NCI-H146 (cell line): ENCODE data around the gene C10orf53.
A peak's percentile ranks its signal among the peaks of the same experiment; 100 is the strongest.
"Not testable (repeated sequence)": the region's sequence is repeated elsewhere in the genome, so short reads cannot be mapped to it uniquely, and the experiment has no call there.

Experiments
- DNase-seq: peaks from one replicate; lab custom pipeline; 2025; lab: John Stamatoyannopoulos, UW

Gene C10orf53

GRCh38 chr10:49688261-49688846 is 8.9 kb downstream of the C10orf53 start:
- no peak for DNase-seq

- DNase-seq = no peak
These were observed 9.5 kb downstream of the C10orf53 start for GRCh38 chr10:49688920-49689319.

DNA sequence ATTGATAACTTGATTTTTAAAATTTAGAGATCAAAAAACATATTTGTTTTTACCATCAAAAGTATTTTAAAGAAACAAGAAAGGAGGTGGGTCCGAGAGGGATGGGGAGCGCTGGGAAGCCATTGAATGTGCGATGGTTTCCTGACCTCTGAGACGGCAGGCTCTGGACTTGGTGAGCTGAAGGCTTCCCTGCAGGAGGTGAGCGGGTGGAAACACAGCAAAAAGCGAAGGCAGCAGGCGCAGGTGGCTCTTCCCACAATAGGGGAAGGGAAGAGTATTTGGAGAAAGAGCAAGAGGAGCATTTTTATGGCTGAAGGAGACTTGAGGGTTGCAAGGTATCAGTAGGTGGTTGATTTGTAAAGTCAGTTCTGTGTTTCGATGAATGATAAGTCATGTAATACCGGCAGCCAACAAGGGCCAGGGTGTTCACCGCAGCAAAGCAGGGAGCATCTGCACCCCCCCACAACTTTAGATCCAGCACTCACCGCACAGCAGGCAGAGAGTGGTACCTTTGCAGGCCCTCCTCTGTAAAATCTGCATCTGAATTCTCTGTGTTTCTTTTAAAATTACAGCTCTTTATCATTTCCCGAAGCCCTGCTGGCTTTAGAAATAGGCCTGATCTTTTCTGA is 10.5 kb downstream of the C10orf53 start:
- no peak for DNase-seq

DNA sequence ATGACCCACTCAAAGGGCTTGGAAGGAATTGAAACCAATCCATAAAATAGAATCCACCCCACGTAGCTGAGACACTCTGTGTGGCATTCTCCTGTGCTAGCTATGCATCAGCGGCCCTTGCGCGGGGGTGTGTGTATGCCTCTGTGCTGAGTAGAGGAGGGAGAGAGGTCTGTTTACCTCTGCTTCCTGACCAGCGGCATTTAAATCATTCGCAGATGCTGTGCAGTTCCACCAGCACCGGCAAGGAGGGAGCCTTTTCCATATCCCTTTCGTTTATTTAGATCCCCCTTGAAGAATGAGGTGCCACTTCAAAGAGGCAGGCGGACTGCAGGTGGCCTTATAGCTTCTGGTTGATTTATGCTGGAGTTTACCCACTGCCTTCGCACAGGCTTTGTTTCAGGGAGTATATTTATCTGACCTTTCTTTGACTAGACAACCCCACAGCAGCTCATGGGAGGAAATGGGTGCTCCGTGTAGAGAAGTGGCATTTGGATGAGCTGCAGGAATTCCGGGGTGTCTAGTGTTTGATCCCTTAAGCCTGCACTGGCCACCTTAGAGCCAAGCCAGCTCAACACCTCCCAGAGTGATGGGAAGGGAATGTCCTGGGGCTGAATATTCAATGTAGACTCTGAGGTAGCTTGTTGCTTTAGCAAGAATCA is 11.4 kb downstream of the C10orf53 start:
- no peak for DNase-seq

- DNase-seq = no peak
These were observed 12.1 kb downstream of the C10orf53 start for GRCh38 chr10:49691588-49691987.

- DNase-seq = no peak
These were observed 15.0 kb downstream of the C10orf53 start for GRCh38 chr10:49694466-49694865.

DNA sequence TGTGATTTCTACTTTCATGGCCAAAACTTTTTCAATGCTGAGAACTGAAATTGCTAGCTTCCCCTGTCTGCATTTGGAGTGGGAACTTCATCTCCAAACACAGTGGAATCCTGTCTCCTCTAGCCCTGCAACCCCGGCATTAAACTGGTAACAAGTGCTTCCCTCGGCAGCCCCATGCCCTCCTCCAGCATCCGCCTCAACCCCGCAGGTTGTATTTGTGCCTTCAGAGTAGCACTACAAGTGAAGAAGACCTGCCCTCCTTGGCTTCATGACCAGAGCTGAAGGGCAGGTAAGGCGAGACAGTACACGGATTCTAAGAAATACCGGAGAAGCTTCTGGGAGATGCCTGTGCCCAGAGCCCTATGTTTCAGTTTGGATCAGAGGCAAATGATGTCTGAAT is 16.9 kb downstream of the C10orf53 start:
- DNase-seq = no peak

GRCh38 chr10:49698679-49699078 is 19.2 kb downstream of the C10orf53 start:
- DNase-seq = no peak

DNA sequence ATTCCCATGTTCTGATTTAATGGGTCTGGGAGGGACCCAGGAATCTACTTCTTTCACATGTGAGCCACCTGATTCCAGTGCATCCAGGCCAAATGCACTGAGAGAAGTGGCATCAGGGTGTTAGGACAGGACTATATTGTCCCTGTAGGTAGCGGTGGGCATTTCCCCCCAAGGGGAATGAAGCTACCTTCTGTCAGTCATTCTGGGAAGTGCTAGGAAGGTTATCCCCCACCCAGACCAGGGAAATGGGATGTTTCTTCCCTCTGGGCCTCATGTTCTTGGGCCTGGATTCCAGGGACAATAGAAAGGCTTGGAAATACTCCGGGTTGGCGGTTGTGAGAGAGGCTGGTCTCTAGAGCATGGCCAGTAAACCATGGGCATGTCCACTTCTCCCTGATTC is 20.8 kb downstream of the C10orf53 start:
- DNase-seq = no peak

DNA sequence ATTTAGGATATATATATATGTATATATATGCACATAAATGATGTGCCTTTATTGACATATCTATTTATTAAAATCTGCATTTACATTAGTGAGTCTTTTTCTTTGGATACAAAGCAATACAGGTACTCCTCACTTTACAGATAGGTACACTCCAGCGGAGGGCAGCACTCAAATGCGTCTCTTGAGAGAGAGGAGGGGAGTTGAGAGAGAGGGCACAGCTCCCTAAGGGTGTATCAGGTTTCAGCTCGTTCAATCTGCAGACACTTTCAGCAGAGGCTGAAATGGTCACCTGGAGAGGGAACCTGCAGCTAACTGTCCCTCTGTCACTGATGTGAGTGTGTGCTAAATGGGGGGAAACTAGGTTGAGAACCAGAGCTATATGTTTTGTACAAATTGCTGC is 21.5 kb downstream of the C10orf53 start:
- peak; percentile 39 for DNase-seq

DNA sequence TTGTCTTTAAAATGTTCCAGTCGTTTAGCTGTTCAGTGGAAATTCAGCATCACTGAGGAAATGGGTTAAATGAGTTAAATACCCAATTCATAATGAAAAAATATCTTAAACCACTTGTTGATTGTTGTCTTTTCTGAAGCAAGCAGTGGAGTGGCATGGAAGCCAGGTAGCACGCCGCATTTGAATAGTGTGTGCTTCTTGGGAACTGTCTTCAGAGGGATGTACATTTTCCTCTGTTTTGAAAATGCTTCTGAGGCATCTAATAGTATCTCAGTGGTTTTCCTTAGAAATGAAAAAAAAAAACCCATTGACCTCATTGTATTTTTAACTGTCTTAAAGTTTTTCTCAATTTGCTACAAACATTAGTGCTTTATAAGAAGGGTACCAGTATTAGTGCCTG is 28.1 kb downstream of the C10orf53 start:
- DNase-seq = no peak

GRCh38 chr10:49709934-49710333 is 30.5 kb downstream of the C10orf53 start:
- no peak for DNase-seq

- no peak for DNase-seq
These were observed 31.5 kb downstream of the C10orf53 start for GRCh38 chr10:49710966-49711365.

- DNase-seq = no peak
These were observed 32.0 kb downstream of the C10orf53 start for GRCh38 chr10:49711481-49711880.

DNA sequence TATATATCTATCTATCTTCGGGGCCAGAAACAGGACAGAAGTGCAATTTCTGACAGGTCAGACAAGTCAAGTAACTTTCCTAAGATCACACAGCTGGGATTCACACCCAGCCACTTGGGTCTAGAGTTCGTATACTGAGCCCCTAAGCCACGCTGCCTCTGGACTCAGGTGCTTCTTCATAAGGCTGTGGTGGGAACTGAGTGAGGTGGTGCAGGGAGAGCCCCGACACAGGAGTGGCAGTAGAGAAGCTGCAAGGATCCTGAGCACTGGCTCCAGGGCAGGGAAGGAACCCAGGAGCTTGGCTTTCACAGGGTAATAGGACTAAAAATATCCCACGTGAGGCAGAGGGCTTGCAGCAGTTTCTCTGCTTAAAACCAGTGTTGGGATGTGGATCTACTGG is 33.8 kb downstream of the C10orf53 start:
- DNase-seq = no peak

DNA sequence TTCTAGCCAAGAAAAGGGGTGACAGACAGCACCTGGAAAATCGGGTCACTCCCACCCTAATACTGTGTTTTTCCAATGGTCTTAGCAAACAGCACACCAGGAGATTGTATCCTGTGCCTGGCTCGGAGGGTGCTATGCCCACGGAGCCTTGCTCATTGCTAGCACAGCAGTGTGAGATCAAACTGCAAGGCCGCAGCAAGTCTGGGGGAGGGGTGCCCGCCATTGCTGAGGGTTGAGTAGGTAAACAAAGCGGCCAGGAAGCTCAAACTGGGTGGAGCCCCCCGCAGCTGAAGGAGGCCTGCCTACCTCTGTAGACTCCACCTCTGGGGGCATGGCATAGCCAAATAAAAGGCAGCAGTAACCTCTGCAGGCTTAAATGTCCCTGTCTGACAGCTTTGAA is 35.7 kb downstream of the C10orf53 start:
- not testable (repeated sequence) for DNase-seq

- DNase-seq = no peak
These were observed 47.1 kb downstream of the C10orf53 start for GRCh38 chr10:49726593-49726992.

GRCh38 chr10:49733866-49734265 is 54.4 kb downstream of the C10orf53 start:
- DNase-seq = no peak

DNA sequence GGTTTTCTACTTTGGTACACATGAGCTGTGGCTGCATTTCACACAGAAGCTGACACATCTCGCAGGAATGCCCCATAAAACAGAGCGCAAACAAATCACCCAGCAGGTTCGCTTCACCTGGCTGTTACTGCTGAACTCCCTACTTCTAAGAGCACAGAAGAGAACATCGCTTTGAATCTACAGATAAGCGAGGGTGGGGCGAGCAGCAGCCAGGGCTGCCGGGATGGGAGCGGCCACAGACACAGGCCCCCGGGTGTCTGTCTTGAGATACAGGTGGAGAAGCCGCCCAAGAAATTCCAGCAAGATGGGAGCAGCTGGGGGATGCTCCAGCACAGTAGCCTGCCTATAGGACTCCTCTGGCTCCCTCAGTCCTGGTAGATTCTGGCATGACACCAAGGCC is 55.2 kb downstream of the C10orf53 start:
- DNase-seq = no peak

DNA sequence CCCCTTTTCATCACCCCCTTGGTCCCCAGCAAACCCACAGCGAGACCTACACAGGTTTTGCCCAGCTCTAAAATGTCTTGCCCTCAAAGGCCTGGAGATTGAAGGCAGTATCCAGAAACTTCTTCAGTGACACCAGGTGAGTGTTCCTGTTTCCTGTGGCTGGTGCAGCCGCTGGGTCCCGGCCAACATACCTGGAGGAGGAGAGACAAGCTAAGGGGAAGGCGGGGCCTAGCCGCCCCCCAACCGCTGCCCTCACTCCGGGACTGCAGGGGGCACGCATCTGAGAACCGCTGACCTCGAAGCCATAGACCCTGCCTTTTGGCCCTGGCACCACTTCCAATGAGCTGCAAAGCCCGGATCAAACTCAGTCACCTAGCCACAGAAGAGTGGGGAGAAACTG is 55.7 kb downstream of the C10orf53 start:
- DNase-seq = no peak

DNA sequence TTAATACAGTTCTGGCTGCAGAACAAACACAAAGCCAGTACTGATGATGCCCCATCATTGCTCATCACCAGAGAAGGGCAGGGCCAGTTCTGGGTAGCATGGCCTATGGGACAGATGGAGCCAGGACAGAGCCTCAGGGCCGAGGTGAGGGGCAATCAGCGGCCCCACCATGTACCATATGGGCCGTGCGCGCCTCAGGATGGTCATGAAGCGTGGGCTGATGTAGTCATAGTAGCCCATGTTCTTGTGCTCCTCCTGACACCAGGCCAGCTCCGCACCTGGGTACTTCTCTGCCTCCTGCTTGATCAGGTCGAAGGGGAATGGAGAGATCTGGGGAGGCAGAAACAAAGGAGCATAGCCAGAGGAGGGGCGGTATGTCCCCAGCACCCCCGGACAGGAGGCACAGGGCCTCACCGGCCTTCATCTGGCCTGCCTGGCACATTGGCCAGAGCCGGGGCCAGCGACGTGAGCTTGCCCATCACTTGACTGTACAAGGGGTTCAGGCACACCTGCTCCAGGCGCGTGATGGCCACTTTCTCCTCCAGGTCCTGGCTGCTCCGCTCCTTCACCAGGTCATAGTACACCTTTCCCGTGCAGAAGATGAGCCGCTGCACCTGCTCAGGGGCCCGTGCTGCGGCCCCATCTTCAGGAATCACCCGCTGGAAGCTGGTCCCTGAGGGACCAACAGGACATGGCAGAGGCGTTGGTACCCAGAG is 56.6 kb downstream of the C10orf53 start:
- DNase-seq = no peak

DNA sequence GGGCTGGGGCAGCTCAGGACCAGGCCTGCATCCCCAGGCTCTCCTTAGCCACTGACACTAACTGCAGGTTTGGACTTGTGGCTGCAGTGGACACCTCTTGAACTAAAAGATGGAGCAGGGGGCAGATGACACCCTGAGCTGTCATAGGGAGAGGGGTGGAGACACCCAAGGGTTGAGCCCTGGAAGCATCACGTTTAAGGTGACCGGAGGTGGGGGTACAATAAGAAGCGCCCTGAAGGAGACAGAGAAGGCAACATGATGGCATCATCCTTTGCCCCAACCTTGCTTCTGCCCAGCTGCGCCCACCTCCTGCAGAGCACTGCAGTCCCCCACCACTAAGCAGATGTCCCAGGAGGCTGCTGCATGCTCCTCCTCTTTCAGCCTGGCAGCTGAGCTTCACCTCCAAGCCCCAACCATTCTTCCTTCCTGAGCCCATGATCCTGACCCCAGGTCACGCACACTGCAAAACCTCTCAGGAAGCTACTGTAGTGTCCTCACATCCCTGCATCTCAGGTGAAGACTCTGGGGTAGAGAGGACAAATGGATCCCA is 57.2 kb downstream of the C10orf53 start:
- no peak for DNase-seq
